Spinal cord (tissue), 10 donors: ENCODE measurements around the gene GHRH. TPM values are rescaled to one million over a fixed set of nuclear protein-coding genes. Genes with fewer than 3 reads are reported as not detected.

Source experiments
- DNase-seq, 6 donors: peaks; one replicate each; pipeline versions ENCODE4 v3.0.0 to v3.0.0-alpha.2; 2013 to 2015; ENCODE audit warnings: low spot score in 6 of 6, low read depth in 4 of 6
- H3K27ac ChIP-seq: one replicate; pipeline ENCODE4 v1.5.1; 2013; ENCODE audit warnings: low read depth, low read length, control low read depth
- H3K27me3 ChIP-seq: one replicate; pipeline ENCODE4 v1.6.1; 2013; ENCODE audit warnings: low read length; ENCODE audit not compliant: control insufficient read depth, insufficient read depth
- H3K36me3 ChIP-seq: one replicate; pipeline ENCODE4 v1.6.1; 2013; ENCODE audit warnings: low read length; ENCODE audit not compliant: control insufficient read depth, insufficient read depth
- H3K4me1 ChIP-seq: one replicate; pipeline ENCODE4 v1.6.1; 2013; ENCODE audit warnings: low read length; ENCODE audit not compliant: control insufficient read depth, insufficient read depth
- H3K4me3 ChIP-seq: one replicate; pipeline ENCODE4 v1.5.1; 2013; ENCODE audit warnings: low read depth, low read length, control low read depth
- H3K9me3 ChIP-seq: one replicate; pipeline ENCODE4 v1.6.1; 2013; ENCODE audit warnings: low read length; ENCODE audit not compliant: control insufficient read depth, insufficient read depth
- WGBS: methylation state at CpG from one replicate; pipeline ENCODE4 v1.1.5; 2013; ENCODE audit warnings: missing lambda C conversion rate; ENCODE audit not compliant: insufficient coverage; 5-methylcytosine and 5-hydroxymethylcytosine counted together
- polyA plus RNA-seq, 2 donors: library from polyadenylated mRNA; unstranded; fragments of 120-200 nt; gene quantifications; one replicate each; pipeline ENCODE4 v1.2.1, GENCODE V29; 2013; ENCODE audit not compliant: insufficient read length in 2 of 2
- total RNA-seq, 2 donors: library from RNA; depleted of rRNA in 1 of 2; stranded (reverse); fragments of 120-200 nt in 1 of 2; fragments of >200 nt in 1 of 2; gene quantifications; one replicate each; pipeline versions ENCODE4 v1.2.3 to v1.2.4, GENCODE V29; 2013 to 2014
- donor health status: healthy.

The GHRH gene
- total and polyA plus RNA-seq, 4 donors = not detected

DNA sequence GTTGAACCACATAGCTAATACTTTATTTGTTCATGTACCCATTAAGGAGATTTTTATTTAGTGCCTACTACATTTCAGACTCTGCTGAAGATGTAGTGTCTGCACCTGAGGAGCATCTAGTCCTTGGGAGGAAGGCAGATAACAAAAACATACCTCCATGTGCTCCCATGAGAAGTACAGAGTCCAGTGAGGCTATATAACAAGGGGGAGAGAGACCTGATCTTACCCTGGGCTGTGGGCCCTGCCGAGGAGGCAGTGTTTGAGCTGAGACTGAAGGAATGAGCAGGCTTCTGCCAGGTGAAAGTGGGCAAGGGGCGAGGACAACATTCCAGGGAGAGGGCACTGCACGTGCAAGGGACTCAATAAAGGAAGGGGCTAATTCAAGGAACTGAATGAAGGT lies 39.9 kb upstream of the GHRH start:
- H3K36me3 ChIP-seq = peaks cover 22% of the 10 kb centered on the region
- no peak overlapping the region for H3K4me3 ChIP-seq
- peaks cover 13% of the 10 kb centered on the region for H3K4me1 ChIP-seq
- H3K27ac ChIP-seq = no peak overlapping the region
- 96% methylated on average over 3 of the region's 3 CpGs for WGBS
- no peaks in the 10 kb centered on the region for H3K9me3 ChIP-seq
- H3K27me3 ChIP-seq = no peaks in the 10 kb centered on the region
- no peak for DNase-seq

GRCh38 chr20:37301120-37301519 lies 39.5 kb upstream of the GHRH start:
- no peak overlapping the region for H3K27ac ChIP-seq
- H3K9me3 ChIP-seq = no peaks in the 10 kb centered on the region
- peaks cover 22% of the 10 kb centered on the region for H3K36me3 ChIP-seq
- peaks cover 13% of the 10 kb centered on the region for H3K4me1 ChIP-seq
- no peak overlapping the region for H3K4me3 ChIP-seq
- WGBS = 97% methylated on average over 9 of the region's 9 CpGs
- H3K27me3 ChIP-seq = no peaks in the 10 kb centered on the region
- no peak for DNase-seq

GRCh38 chr20:37299718-37300528 lies 38.3 kb upstream of the GHRH start:
- 74% methylated on average over 4 of the region's 6 CpGs for WGBS

GRCh38 chr20:37298190-37298939 lies 36.8 kb upstream of the GHRH start:
- Histone ChIP-seq H3K4me3 (no peak overlapping the region), H3K27me3 (no peaks in the 10 kb centered on the region), H3K4me1 (peaks cover 20% of the 10 kb centered on the region), H3K9me3 (no peaks in the 10 kb centered on the region), H3K36me3 (peaks cover 19% of the 10 kb centered on the region), H3K27ac (no peak overlapping the region)
- no peak for DNase-seq
- 93% methylated on average over 4 of the region's 6 CpGs for WGBS

More at GRCh38 chr20:37299718-37300528, 38.3 kb upstream of the GHRH start:
- H3K27me3 ChIP-seq = no peaks in the 10 kb centered on the region
- H3K4me3 ChIP-seq = no peak overlapping the region
- peaks cover 22% of the 10 kb centered on the region for H3K36me3 ChIP-seq
- peak in 1 of 6 donors; percentile 65 for DNase-seq
- H3K9me3 ChIP-seq = no peaks in the 10 kb centered on the region
- peak overlapping the region; percentile 58 for H3K27ac ChIP-seq
- peaks cover 19% of the 10 kb centered on the region for H3K4me1 ChIP-seq

GRCh38 chr20:37297066-37297736 lies 35.6 kb upstream of the GHRH start:
- Histone ChIP-seq H3K36me3 (peaks cover 15% of the 10 kb centered on the region), H3K4me1 (peaks cover 20% of the 10 kb centered on the region), H3K9me3 (no peaks in the 10 kb centered on the region), H3K4me3 (no peak overlapping the region), H3K27me3 (no peaks in the 10 kb centered on the region), H3K27ac (peak overlapping the region; percentile 16)
- WGBS = 91% methylated on average over 9 of the region's 13 CpGs
- DNase-seq = no peak

DNA sequence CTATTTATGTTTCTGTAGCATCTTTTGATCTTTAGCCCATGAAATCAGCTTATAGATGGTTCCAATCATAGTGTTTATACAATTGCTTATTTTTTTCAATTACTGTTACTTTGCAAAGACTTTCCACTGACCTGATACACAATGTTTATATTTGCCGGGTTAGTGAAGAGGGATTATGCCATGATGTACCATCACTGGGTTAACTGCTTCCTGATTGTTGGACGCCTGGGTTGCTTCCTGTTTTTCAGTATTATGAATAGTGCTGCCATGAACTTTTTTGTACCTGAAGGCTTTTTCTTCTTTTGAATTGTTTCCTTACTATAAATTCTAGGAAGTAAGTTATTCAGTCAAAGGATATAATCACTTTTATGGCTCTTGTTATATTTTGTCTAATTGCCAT lies 34.8 kb upstream of the GHRH start:
- Histone ChIP-seq H3K4me1 (peaks cover 20% of the 10 kb centered on the region), H3K4me3 (no peak overlapping the region), H3K27me3 (no peaks in the 10 kb centered on the region), H3K9me3 (no peaks in the 10 kb centered on the region), H3K36me3 (peaks cover 9% of the 10 kb centered on the region), H3K27ac (no peak overlapping the region)
- DNase-seq = no peak
- WGBS = no CpG with 5 or more reads among the region's 2 CpGs

- H3K4me3 ChIP-seq = no peak overlapping the region
- no peak for DNase-seq
- H3K27ac ChIP-seq = no peak overlapping the region
- peaks cover 6% of the 10 kb centered on the region for H3K36me3 ChIP-seq
- H3K4me1 ChIP-seq = peaks cover 23% of the 10 kb centered on the region
- 47% methylated on average over 3 of the region's 7 CpGs for WGBS
- H3K9me3 ChIP-seq = no peaks in the 10 kb centered on the region
- H3K27me3 ChIP-seq = no peaks in the 10 kb centered on the region
Observed at GRCh38 chr20:37295595-37295994, 34.0 kb upstream of the GHRH start.

GRCh38 chr20:37295001-37295400 lies 33.4 kb upstream of the GHRH start:
- WGBS = 60% methylated on average over 2 of the region's 3 CpGs
- DNase-seq = no peak
- H3K4me1 ChIP-seq = peaks cover 28% of the 10 kb centered on the region
- no peaks in the 10 kb centered on the region for H3K9me3 ChIP-seq
- peaks cover 6% of the 10 kb centered on the region for H3K36me3 ChIP-seq
- H3K27ac ChIP-seq = no peak overlapping the region
- H3K27me3 ChIP-seq = no peaks in the 10 kb centered on the region
- no peak overlapping the region for H3K4me3 ChIP-seq

- WGBS = 100% methylated on average over 2 of the region's 6 CpGs
- Histone ChIP-seq H3K4me3 (no peak overlapping the region), H3K4me1 (peaks cover 24% of the 10 kb centered on the region), H3K27ac (no peak overlapping the region), H3K36me3 (no peaks in the 10 kb centered on the region), H3K9me3 (no peaks in the 10 kb centered on the region), H3K27me3 (no peaks in the 10 kb centered on the region)
- no peak for DNase-seq
Observed at GRCh38 chr20:37294262-37294981, 32.8 kb upstream of the GHRH start.
